ENCODE data around the gene KATNAL2. TPM values are rescaled to one million over a fixed set of nuclear protein-coding genes. Genes with fewer than 3 reads are reported as not detected.

Gene KATNAL2
- total RNA-seq, 2 experiments from 2014 or later, result 0.58 to 1.3 TPM

- Mint-ChIP-seq H3K27ac (no peak overlapping the region), H3K4me1 (ENCODE audit: low read depth) (peaks cover 16% of the 10 kb centered on the region), H3K36me3 (ENCODE audit: low read depth) (peaks cover 43% of the 10 kb centered on the region), H3K27me3 (no peaks in the 10 kb centered on the region), H3K9me3 (peaks cover 15% of the 10 kb centered on the region), H3K4me3 (no peak overlapping the region)
- intact Hi-C loops (cut with micrococcal nuclease), result no loop called here
- TF ChIP-seq, protein P1, sequence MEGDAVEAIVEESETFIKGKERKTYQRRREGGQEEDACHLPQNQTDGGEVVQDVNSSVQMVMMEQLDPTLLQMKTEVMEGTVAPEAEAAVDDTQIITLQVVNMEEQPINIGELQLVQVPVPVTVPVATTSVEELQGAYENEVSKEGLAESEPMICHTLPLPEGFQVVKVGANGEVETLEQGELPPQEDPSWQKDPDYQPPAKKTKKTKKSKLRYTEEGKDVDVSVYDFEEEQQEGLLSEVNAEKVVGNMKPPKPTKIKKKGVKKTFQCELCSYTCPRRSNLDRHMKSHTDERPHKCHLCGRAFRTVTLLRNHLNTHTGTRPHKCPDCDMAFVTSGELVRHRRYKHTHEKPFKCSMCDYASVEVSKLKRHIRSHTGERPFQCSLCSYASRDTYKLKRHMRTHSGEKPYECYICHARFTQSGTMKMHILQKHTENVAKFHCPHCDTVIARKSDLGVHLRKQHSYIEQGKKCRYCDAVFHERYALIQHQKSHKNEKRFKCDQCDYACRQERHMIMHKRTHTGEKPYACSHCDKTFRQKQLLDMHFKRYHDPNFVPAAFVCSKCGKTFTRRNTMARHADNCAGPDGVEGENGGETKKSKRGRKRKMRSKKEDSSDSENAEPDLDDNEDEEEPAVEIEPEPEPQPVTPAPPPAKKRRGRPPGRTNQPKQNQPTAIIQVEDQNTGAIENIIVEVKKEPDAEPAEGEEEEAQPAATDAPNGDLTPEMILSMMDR (IDR thresholded peaks at IDR 0.05), result no peak
- ATAC-seq (no peak), DNase-seq (no peak)
- POLR2A ChIA-PET, result interaction anchor here (0.6 kb wide), 1 partner anchor 1005 kb away, joined by 3 read pairs; no protein-coding TSS in a partner anchor
- CTCF ChIA-PET, result no interaction called here
Measured at GRCh38 chr18:46886893-46887292, 30.5 kb upstream of the KATNAL2 start.

DNA sequence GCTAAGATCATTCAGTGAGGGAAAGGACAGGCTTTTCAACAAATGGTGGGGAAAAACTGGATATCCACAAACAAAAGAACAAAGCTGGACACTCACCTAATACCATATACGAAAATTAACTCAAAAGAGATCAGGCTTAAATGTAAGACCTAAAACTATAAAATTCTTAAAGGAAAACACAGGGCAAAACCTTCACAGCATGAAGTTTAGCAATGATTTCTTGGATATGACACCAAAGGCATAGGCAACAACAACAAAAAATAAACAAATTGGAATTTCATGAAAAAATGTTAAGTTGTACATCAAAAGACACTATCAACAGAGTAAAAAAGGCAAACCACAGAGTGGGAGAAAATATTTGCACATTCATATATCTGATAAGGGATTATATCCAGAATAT, 28.4 kb upstream of the KATNAL2 start:
- Mint-ChIP-seq H3K27me3 (no peaks in the 10 kb centered on the region), H3K4me1 (ENCODE audit: low read depth) (peaks cover 34% of the 10 kb centered on the region), H3K4me3 (no peak overlapping the region), H3K27ac (no peak overlapping the region), H3K36me3 (ENCODE audit: low read depth) (peaks cover 44% of the 10 kb centered on the region), H3K9me3 (peaks cover 15% of the 10 kb centered on the region)
- ChIA-PET CTCF (no interaction called here), POLR2A (no interaction called here)
- no peak for ATAC-seq
- DNase-seq, result no peak
- TF ChIP-seq, protein P1 (IDR thresholded peaks at IDR 0.05), result no peak
- intact Hi-C loops (cut with micrococcal nuclease), result no loop called here

GRCh38 chr18:46891742-46892214, 25.6 kb upstream of the KATNAL2 start:
- ATAC-seq (peak; percentile 87), DNase-seq (peak; percentile 27)
- Mint-ChIP-seq H3K4me3 (no peak overlapping the region), H3K9me3 (peaks cover 15% of the 10 kb centered on the region), H3K27ac (peak overlapping the region; percentile 45), H3K27me3 (no peaks in the 10 kb centered on the region), H3K4me1 (ENCODE audit: low read depth) (peaks cover 44% of the 10 kb centered on the region), H3K36me3 (ENCODE audit: low read depth) (peaks cover 51% of the 10 kb centered on the region)
- ChIA-PET CTCF (no interaction called here), POLR2A (no interaction called here)
- intact Hi-C loops (cut with micrococcal nuclease), result no loop called here
- TF ChIP-seq, protein P1 (IDR thresholded peaks at IDR 0.05), result no peak

DNA sequence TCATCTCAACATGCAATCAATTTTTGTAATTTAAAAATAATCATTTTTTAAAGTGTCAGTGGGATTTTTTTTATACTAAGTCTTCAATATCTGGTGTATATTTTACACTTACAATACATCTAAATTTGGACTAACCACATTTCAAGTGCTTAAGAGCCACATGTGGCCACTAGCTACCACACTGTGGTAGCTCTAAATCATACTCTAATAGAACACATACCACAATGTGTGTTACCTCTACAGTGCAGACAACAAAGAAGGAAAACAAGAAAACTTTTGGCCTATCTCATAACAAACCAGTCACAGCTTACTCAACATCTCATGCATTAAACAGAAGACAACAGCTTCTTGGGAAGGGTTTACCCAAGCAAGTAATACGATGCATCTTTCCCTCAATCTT, 24.6 kb upstream of the KATNAL2 start:
- H3K27ac Mint-ChIP-seq, result no peak overlapping the region

DNA sequence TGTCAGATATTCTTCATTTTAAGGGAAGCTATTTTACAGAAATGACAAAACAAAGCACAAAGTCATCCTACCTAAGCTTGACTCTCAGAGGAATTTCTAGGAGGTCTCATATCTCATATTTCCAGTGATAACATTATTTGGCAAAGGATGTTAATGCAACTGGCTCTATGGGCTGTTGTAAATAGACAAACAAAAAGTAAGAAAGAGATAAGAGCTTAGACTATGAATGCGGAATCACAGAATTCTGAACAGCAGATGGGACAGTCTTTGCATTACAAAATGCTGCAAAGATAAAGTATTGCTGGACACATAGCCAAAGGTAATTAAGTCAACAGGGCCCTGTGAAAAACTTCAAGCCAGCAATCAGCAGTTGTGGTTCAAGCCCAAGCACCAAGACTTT, 24.0 kb upstream of the KATNAL2 start:
- DNase-seq (no peak), ATAC-seq (no peak)
- Mint-ChIP-seq H3K27ac (no peak overlapping the region), H3K36me3 (ENCODE audit: low read depth) (peaks cover 43% of the 10 kb centered on the region), H3K9me3 (peaks cover 13% of the 10 kb centered on the region), H3K27me3 (no peaks in the 10 kb centered on the region), H3K4me1 (ENCODE audit: low read depth) (peaks cover 46% of the 10 kb centered on the region), H3K4me3 (no peak overlapping the region)
- TF ChIP-seq, protein P1 (IDR thresholded peaks at IDR 0.05), result no peak
- POLR2A ChIA-PET, result interaction anchor here (0.6 kb wide), 2 partner anchors 24 to 125 kb away, joined by 3 read pairs; partner anchors contain the start of genes KATNAL2 and PIAS2
- CTCF ChIA-PET, result interaction anchor here (1.1 kb wide), 1 partner anchor 12 kb away, joined by 3 read pairs; no protein-coding TSS in a partner anchor
- intact Hi-C loops (cut with micrococcal nuclease), result no loop called here

More for the DNA sequence above, 24.6 kb upstream of the KATNAL2 start:
- TF ChIP-seq, protein P1 (IDR thresholded peaks at IDR 0.05), result no peak
- ATAC-seq, result no peak
- Mint-ChIP-seq H3K27me3 (no peaks in the 10 kb centered on the region), H3K9me3 (peaks cover 13% of the 10 kb centered on the region), H3K4me1 (ENCODE audit: low read depth) (peaks cover 46% of the 10 kb centered on the region), H3K36me3 (ENCODE audit: low read depth) (peaks cover 48% of the 10 kb centered on the region), H3K4me3 (no peak overlapping the region)
- ChIA-PET CTCF (interaction anchor here (1.1 kb wide), 1 partner anchor 11 kb away, joined by 3 read pairs; no protein-coding TSS in a partner anchor), POLR2A (interaction anchor here (0.6 kb wide), 1 partner anchor 124 kb away, joined by 3 read pairs; no protein-coding TSS in a partner anchor)
- intact Hi-C loops (cut with micrococcal nuclease), result no loop called here
- no peak for DNase-seq

Measured in activated CD8-positive, alpha-beta T cell treated with anti-CD3 and anti-CD28 coated beads for 36 hours (primary cell).